Activated CD4-positive, alpha-beta T cell treated with anti-CD3 and anti-CD28 coated beads, Interleukin-2, amount 50 U/mL, for 24 hours (primary cell): Measurements from ENCODE around the gene RHEB.

Experiments
- DNase-seq, 2 donors: peaks; one replicate each; pipeline ENCODE4 v3.0.0-alpha.2; 2020; ENCODE audit warnings: low read depth in 1 of 2, low spot score in 1 of 2

RHEB gene

DNA sequence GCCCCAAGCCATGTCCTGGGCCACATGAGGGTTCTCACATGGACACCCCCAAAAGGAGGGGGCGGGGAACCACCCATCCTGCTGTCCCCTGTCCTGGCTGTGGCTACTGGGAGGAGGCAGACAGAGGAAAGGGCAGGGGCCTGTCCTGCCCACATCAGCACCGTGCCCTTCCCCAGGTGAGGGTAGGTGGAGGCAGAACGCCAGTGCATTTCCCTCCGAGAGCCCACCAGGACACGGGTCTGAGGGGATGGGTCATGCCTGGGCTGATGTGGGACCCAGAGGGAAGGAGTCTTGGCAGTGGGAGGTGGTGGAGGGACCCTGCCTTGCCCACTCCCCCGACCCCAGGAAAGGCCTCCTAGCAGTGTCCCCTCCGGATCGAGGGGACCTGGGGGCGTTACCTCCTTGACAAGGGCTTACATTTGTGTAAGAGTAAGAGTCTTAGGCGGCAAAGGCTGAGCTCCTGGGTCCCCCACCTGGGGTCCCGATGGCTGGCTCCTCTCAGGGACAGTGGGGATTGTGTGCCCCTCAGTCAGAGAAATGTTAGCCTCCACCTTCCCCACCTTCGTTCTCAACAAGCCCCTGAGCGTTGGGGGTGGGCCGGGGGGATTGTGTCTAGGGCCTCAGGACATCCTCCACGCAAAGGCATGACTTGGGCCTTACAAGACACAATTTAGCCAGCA, 85.8 kb downstream of the RHEB start:
- DNase-seq, result no peak

DNA sequence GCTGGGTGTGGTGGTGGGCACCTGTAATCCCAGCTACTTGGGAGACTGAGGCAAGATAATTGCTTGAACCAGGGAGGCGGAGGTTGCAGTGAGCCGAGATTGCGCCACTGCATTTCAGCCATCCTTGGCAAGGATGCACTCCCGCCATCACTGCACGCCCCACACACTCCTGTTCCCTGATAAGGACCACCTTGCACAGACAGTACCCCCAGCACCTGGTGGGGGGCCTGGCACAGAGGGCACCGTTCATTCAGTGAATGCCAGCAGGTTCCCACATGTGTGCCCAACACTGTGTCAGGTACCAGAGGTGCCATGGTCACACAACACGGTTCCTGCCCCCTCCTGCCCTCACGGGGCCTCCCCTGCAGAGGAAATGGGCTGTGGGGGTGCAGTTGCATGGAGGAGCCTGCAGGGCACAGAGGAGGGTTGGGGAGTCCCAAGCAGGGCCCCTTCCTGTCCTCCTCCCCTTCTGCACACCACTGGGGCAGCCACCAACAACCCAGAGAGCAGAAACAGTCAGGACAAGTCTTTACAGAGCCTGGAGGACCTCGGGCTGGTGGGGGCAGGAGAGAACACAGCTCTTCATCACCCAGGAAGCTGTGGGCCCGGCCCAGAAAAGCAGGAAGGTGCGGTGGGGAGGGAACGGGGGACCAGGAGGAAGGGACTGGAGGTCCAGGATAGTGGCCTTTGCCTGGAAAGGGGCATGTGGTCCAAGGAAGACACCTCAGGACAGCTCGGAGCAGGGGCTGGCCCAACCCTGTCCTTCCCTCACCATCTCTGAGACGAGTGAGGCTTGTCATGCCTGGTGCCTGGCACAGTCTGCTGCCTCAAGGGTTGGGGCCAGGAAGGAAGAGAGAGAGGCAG, 86.8 kb downstream of the RHEB start:
- DNase-seq, result peak in 1 of 2 donors; percentile 33

DNA sequence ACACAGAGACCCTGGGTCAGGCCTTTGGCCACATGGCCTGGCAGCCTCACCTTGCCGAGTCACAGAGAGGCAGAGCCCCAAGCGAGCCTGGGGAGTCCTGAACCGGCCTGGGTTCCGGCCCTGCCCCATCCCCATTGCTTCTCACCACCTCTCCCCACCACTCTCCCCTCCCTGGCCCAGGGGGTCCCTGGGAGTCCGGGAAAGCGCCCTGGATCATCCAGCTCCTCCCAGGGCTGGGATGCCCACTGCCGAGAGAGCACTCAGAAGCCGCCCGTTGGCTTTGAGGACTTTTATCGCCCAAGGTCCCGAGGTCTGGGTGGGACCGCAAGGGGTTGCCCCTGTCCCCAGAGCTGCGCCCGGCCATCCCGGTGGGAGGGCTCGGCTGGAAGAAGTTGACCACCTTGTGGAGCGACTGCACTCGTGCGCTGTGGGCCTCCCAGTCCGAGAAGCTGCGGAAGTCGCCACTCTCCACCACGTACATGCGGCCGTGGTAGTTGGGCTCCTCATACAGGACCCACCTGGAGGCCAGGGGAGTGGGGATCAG, 87.9 kb downstream of the RHEB start:
- DNase-seq, result no peak

DNA sequence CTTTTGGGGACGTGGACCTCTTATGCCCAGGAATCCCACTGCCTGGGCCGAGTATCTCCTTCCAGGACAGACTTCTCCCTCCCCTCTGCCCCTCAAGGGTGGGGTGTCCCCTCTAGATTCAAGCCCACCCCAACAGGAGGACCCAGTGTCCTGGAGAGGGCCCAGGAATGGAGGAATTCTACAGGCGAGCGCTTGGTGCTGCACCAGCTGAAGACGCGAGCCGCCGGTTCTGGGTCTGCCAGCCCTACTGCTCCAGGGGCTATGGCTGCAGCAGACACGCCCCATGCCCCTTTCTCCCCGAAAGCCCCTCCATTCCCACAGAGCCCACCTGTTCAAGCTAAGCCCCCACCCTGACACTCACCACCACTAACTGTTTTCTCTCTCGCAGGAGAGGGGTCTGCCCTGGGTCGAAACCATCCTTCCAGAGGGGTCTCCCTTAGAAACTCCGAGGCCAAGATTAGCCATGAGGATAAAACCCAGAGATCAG, 88.4 kb downstream of the RHEB start:
- no peak for DNase-seq

DNA sequence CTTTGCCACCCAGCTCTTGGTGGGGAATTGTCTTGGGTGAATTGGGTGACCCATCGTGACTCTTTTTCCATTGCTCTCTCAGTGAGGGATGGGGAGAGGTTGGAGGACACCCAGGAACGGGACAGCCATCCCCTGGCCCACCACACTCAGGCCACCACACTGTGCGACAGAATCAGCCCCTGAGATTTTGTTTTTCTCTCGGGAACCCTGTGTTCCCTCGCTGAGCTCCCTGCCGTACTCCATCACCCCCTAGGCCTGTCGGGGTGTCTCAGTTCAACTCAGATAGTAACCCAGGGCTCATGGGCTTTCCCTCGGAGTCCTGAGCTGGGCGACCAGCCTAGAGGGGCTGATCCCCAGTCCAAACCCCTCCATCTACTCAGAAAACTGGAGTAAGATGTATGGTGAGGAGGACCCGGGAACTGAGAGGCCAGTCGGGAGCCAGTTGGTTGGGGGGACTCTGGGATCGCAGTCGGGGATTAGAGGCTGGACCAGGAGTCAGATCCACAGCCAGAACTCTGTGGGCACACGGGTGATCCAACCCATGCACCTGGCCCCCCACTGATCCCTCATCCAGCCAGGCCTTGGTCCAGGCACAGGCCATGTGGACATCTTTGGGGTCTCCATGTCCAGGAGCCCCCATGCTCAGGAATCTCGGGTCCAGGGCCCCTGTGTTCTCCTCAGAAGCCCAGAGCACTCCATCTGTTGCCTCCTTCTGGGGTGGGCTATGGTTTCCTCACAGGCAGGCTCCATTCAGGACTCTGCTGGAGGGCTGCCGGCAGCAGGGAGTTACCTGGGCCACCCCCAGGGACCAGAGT, 89.1 kb downstream of the RHEB start:
- DNase-seq, result no peak

DNA sequence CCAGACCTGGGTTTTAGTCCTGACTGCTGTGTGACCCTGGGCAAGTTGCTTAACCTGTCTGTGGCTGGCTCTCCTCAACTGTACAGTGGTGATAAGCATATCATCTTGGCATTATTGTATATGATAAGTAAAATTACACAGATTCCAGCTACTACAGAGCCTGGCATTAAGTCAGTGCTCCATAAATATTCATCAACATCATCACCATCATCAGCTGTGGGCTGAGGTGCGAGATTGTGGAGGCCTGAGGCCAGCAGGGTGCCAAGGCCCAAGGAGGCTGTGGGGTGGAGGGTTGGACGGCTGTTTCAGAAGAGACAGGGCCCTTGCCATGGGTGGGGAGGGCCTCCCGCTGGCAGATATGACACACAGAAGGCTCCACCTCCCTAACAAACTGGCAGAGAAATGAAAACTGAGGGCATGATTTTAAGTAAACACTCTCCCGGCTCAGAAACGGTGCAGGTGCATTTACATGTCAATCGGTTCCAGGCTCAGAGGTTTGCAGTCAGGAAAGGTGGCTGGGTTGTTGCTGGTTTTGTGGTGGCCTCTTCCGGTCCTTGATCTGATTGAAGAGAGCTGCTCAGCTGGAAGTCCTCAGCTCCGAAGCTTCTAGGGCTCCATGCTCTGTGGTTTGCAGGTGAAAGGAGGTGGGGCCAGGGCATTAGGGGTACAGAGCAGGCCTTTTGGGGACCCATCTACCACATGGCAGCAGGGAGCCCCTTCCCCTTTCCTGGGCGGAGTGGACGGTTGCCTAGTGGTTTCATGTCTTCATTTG, 89.9 kb downstream of the RHEB start:
- DNase-seq, result peak in 1 of 2 donors; percentile 21

DNA sequence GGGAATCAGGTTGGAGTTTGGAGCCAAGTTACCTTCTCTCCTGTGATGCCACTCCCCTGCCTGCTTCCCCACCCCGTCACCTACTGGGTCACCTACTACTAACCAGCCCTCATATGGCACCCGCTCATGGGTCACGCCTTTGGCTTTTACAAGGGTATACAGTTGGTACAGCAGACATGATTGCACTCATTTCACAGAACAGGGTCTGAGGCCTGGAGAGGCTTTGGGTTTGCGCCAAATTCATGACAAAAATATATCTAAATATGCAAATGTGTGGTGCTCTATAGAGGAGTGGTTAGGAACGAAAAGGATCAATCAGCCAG, 90.5 kb downstream of the RHEB start:
- no peak for DNase-seq

DNA sequence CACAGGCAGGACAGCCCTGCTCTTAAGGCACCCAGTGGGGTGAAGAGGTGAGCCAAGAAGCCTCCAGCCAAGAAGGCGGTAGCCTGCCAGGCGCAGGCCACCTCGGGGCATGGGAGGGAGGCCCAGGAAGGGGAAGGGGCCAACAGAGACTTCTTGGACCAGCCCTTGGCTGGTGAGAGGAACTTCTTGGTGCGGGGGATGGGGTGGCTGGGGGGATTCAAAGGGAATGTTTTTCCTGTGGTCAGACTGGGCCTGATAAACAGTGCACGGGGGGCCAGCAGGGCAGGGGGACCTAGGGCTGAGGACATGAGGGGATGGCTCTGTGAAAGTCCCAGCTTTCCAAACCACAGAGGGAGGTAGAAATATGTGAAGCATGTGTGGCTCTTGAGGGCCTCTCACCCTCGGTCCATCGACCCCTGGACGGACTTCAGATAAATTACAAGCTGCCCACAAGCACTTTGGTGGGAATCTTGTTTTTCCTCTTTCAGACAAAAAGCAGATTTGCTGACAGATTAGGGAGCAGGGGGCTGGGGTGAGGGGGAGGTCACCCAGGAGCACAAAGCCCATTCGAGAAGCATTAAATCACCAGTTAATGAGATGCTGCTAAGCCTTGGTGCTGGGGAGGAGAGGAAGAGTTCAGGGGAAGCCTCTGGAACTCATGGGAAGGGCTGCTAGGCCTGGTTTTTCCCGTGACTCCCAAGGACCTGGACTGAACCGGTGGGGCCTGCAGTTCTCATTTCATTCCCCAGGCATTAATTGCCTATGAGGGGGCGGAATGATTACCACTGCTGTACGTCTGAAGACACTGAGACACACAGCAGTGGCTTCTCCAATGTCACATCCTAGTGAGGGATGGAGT, 91.1 kb downstream of the RHEB start:
- no peak for DNase-seq

DNA sequence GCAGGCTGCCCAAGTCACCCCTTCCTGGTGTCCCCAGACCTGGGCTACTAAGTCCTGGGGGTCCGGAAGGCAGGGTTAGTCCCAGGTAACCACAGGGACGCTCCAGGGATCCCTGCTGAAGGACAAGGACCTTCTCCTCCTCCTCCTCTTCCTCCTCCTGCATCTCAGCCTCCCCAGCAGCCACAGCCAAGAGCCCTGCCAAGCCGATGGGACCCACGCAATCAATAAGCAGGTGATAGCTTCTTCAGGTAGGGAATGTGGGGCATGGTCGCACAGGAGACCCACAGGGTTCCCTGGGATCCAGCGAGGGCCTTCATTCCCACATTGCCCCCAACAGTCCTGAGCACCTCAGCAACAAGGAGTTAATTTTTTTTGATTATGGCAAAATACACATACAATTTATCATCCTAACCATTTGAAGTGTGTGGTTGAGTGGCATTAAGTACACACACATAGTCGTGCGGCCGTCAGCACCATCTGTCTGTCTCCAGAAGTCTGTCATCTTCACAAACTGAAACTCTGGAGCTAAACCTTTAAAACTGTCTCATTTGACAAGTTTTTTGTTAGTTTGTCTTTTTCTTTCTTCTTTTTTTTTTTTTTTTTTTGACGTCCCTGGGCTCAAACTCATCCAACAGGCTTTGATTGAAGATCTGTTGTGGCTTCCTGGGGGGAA, 91.9 kb downstream of the RHEB start:
- DNase-seq, result no peak

DNA sequence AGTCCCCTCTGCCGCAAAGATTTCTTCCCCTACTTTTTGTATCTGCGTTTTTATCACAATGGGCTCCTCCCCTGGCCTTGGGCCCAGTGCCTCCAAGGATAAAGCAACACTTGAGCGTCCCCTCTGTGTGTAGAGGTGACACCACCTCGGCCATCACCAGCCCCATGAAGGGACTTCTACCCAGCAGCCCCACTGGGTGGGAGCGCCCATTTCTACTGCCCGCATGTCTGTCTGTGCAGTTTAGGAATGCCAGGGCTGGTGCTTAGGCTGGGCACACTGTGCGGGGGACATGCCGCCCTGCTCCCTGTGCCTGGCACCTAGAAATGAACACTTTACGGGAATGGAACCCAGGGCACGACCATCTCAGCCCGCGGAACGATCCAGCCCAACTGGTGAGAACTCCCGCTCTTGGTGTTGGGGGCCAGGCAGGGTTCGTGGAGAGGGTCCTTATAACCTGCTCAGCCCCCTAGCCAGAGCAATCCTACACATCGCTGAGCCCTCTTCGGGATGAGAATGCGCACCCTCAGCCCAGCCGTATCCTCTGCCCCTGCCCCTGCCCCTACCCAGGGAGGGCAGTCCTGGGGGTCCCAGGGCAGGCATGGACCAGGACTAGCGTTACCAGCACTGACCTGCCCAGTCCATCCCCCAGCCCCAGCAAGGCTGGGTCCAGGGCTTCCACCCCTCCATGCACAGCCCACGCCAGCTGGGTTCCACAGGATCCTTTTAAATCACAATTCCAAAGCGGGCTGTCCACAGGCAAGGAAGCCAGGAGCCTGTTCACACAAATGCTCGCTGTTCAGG, 92.6 kb downstream of the RHEB start:
- DNase-seq, result no peak

DNA sequence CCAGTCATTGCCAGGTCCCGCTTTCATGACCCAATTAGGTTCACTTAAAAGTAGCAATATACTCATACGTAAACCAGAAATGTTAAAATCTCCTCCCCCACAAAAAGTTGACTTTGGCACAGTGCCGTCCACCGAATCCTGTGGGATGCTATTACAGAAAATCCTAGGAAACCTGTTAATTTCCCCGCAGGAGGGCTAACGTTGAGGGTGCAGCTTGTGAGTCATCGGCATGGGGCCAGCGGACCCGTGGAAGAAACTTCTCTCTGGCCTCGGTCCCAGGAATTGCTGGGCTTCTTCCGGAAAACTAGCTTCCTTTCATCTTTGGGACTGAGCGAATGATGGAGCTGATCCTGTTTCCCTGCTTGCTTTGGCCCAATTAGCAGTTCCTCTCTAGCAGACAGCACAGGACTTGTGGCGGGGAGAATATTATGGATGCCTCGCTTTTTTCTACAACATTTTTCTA, 93.2 kb downstream of the RHEB start:
- no peak for DNase-seq

DNA sequence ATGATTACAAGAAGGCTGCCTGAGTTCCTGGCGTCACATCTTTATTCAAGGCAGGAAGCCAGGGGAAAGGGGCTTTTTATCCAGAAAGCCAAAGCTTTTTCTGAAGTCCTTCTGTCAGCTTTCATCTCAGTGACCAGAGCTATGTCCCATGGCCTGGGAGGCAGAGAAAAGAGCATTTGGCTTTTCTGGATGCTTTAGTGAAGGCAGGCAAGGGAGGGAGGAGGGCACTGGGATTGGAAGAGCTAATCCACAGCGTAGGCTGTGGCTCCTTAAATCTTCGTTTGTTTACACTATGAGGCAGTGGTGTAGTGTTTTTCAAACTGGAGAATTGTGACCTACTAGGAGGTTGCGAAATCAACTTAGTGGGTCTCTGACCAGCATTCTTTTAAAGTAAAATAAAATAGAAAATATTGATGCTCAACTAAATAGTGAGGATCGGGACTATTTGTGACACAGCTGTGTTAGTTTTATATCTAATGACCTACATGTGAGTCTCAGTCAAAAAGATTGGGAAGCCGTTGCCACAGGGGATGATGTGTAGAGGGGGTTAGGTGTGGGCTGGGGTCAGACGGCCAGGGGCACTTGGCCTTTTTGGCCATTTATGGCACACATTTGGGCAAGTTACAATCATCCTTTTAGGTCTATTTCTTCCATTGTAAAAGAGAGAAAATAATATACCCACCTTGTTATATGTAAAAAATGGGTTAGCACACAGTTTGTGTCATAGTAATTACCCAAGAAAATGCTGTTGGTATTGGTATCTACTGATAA, 93.8 kb downstream of the RHEB start:
- DNase-seq, result no peak

DNA sequence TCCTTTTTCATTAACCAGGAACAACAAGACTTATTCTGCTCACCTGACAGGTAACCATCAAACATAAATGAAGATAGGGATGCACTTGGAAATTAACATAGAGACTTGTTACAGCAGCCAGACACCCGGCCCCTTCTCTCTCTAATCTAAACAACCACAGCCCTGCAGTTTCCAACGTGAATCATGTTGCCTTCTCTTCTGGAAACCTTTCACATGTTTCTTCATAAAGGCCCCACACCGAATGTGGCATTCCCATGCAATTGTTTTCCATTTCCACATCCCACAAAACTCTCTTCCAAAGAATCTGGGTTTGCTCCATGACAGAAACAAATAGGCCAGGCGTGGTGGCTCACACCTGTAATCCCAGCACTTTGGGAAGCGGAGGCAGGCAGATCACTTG, 94.9 kb downstream of the RHEB start:
- no peak for DNase-seq

DNA sequence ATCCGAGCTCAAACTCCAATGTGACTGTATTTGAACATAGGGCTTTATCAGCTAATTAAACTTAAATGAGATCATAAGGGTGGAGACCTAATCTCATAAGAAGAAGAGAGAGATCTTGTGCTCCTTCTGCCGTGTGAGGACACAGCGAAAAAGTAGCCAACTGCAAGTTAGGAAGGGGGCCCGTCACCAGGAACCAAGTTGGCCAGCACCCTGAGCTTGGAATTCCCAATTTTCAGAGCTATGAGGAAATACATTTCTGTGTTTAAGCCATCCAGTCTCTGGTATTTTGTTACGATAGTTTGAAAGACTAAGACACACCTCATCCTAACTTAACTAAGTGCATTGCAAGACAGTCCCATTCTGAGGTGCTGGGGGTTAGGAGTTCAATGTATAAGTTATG, 95.8 kb downstream of the RHEB start:
- DNase-seq, result no peak

DNA sequence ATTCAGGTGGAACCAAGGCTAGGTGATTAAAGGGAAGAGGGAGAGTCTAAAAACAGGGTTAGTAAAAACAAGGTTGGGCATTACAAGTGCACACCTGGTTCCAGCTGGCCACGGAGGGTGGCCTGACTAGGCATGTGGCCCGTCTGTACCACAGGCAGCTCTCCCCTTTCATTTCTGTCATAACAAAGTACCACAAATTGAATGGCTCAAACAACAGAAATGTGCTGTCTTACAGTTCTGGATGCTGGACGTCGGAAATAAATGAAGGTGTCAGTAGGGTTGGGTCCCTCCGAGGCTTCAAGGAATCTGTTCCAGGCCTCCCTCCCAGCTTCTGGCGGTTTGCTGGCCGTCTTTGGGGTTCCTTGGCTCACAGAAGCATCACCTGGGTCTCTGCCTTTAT, 96.5 kb downstream of the RHEB start:
- DNase-seq, result no peak

DNA sequence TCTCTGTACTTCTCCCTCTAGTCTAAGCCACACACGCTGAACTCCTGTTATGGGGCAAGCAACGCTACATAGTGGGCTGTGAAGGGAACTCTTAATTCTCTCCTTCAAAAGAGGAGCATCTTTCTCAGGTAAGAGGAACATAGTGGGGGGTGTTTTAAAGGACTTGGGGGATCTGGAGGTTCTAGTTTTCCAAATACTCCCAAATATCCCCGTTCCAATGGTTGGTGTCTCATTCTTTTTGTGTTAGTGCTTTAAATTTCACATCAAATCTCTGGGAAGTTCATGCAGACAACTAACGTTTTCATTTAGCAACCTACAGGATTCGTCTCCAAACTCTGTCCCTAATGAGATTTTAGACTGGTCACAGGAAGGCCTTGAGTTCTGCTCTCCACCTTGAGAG, 97.5 kb downstream of the RHEB start:
- DNase-seq, result no peak

DNA sequence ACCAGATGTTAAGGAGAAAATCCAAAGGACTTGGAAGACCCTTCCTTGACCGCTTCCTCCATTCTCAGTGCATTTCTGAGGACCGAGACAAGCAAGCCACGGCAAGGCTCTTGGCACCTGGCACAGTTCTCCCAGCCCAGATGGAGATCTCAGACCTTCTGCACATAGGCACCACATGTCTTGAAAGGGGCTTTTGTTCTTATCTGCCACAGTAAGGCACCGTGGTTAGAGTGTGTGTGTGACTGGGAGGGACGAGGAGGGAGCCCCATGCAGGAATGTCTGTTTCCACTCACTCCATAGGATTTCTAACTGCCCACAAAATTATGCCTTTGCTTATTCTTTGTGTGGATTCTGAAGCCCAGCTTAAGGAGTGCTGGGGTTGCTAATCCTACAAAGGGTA, 99.6 kb downstream of the RHEB start:
- DNase-seq, result no peak

DNA sequence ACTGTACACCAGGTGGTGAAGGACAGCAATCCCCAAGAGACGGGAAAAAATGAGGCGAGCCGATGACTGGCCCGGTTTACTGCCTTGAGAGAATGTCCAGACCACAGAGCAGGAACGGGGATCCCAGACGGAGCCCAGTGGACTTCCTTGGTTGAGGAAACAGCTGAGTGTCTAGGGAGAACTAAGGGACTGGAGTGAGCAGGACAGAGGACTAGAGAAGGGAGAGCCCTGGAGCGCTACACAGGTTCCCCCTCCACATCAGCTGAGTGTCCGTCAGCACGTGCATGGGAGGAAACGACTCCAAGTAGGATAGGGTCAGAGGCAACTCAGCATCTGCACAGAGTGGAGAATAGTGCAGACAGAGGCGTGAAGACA, 102.8 kb downstream of the RHEB start:
- no peak for DNase-seq
